GM19025 (cell line): ENCODE data around the gene BORCS5.
"Not testable (repeated sequence)": the region's sequence is repeated elsewhere in the genome, so short reads cannot be mapped to it uniquely, and the experiment has no call there.

Source experiments
- ATAC-seq: cut with Tn5 transposase; IDR thresholded peaks from one replicate; pipeline ENCODE4 v1.9.1; 2021; ENCODE audit warnings: mild to moderate bottlenecking, low read depth, moderate library complexity; ENCODE audit not compliant: unreplicated experiment

The BORCS5 gene

GRCh38 chr12:12477532-12477890 is 120.6 kb downstream of the BORCS5 start:
- ATAC-seq: no peak

- ATAC-seq: no peak
Measured at GRCh38 chr12:12480074-12480473, 123.2 kb downstream of the BORCS5 start.

- no peak for ATAC-seq
Measured at GRCh38 chr12:12481631-12482030, 124.8 kb downstream of the BORCS5 start.

- ATAC-seq: no peak
Measured at GRCh38 chr12:12482150-12482761, 125.4 kb downstream of the BORCS5 start.

- ATAC-seq: peak; percentile 39
Measured at GRCh38 chr12:12482959-12483358, 126.1 kb downstream of the BORCS5 start.

GRCh38 chr12:12483438-12483837 is 126.6 kb downstream of the BORCS5 start:
- ATAC-seq: no peak

- peak; percentile 81 for ATAC-seq
Measured at GRCh38 chr12:12486661-12487240, 129.9 kb downstream of the BORCS5 start.

- no peak for ATAC-seq
Measured at GRCh38 chr12:12487490-12487889, 130.6 kb downstream of the BORCS5 start.

- no peak for ATAC-seq
Measured at GRCh38 chr12:12488296-12488695, 131.4 kb downstream of the BORCS5 start.

- ATAC-seq: no peak
Measured at GRCh38 chr12:12488823-12489550, 132.1 kb downstream of the BORCS5 start.

GRCh38 chr12:12491606-12492005 is 134.7 kb downstream of the BORCS5 start:
- ATAC-seq: no peak

GRCh38 chr12:12492547-12492946 is 135.7 kb downstream of the BORCS5 start:
- ATAC-seq: no peak

- no peak for ATAC-seq
Measured at GRCh38 chr12:12495536-12495935, 138.7 kb downstream of the BORCS5 start.

GRCh38 chr12:12498210-12498609 is 141.3 kb downstream of the BORCS5 start:
- no peak for ATAC-seq

- no peak for ATAC-seq
Measured at GRCh38 chr12:12499909-12500604, 143.2 kb downstream of the BORCS5 start.

- ATAC-seq: no peak
Measured at GRCh38 chr12:12501121-12501520, 144.2 kb downstream of the BORCS5 start.

- ATAC-seq: not testable (repeated sequence)
Measured at GRCh38 chr12:12502130-12502814, 145.4 kb downstream of the BORCS5 start.

- ATAC-seq: no peak
Measured at GRCh38 chr12:12502815-12503151, 145.9 kb downstream of the BORCS5 start.

GRCh38 chr12:12503384-12504078 is 146.7 kb downstream of the BORCS5 start:
- no peak for ATAC-seq
